NCI-H2196 treated with DMSO at 0.1 percent for 48 hours (cell line): ENCODE measurements around the gene RSF1.

ENCODE experiments used
- DNase-seq: peaks from one replicate; lab custom pipeline; 2025; ENCODE audit not compliant: unreplicated experiment; lab: John Stamatoyannopoulos, UW

Gene RSF1

GRCh38 chr11:77750394-77751156, 69.9 kb downstream of the RSF1 start:
- no peak for DNase-seq

- no peak for DNase-seq
Observed at GRCh38 chr11:77749232-77749631, 71.3 kb downstream of the RSF1 start.

GRCh38 chr11:77748266-77748665, 72.3 kb downstream of the RSF1 start:
- no peak for DNase-seq

GRCh38 chr11:77747381-77747969, 73.0 kb downstream of the RSF1 start:
- DNase-seq = no peak

- no peak for DNase-seq
Observed at GRCh38 chr11:77736473-77736872, 84.0 kb downstream of the RSF1 start.

- no peak for DNase-seq
Observed at GRCh38 chr11:77734890-77735289, 85.6 kb downstream of the RSF1 start.

- DNase-seq = no peak
Observed at GRCh38 chr11:77732143-77732542, 88.4 kb downstream of the RSF1 start.

GRCh38 chr11:77730789-77731188, 89.7 kb downstream of the RSF1 start:
- no peak for DNase-seq

GRCh38 chr11:77729063-77729462, 91.5 kb downstream of the RSF1 start:
- DNase-seq = no peak

GRCh38 chr11:77728203-77728786, 92.2 kb downstream of the RSF1 start:
- no peak for DNase-seq

GRCh38 chr11:77726524-77726923, 94.0 kb downstream of the RSF1 start:
- no peak for DNase-seq

- no peak for DNase-seq
Observed at GRCh38 chr11:77725433-77725832, 95.1 kb downstream of the RSF1 start.

GRCh38 chr11:77724636-77725035, 95.9 kb downstream of the RSF1 start:
- DNase-seq = no peak

GRCh38 chr11:77723024-77723423, 97.5 kb downstream of the RSF1 start:
- DNase-seq = no peak

GRCh38 chr11:77710358-77710757, 110.2 kb downstream of the RSF1 start:
- DNase-seq = no peak

- DNase-seq = no peak
Observed at GRCh38 chr11:77705876-77706579, 114.5 kb downstream of the RSF1 start.

- no peak for DNase-seq
Observed at GRCh38 chr11:77705195-77705875, 115.2 kb downstream of the RSF1 start.

- no peak for DNase-seq
Observed at GRCh38 chr11:77704029-77704428, 116.5 kb downstream of the RSF1 start.

- DNase-seq = no peak
Observed at GRCh38 chr11:77699425-77699824, 121.1 kb downstream of the RSF1 start.

- DNase-seq = no peak
Observed at GRCh38 chr11:77698896-77699295, 121.6 kb downstream of the RSF1 start.

GRCh38 chr11:77697865-77698264, 122.7 kb downstream of the RSF1 start:
- DNase-seq = no peak
